ENCODE measurements around the gene AOPEP. TPM values are rescaled to one million over a fixed set of nuclear protein-coding genes. Genes with fewer than 3 reads are reported as not detected.

AOPEP gene
- total and polyA plus RNA-seq, 9 of the 15 experiments (the other 6 are each of a cell fraction or from before 2014, with no cell fraction given): 4.5 to 19.3 (median 13.5) TPM

DNA sequence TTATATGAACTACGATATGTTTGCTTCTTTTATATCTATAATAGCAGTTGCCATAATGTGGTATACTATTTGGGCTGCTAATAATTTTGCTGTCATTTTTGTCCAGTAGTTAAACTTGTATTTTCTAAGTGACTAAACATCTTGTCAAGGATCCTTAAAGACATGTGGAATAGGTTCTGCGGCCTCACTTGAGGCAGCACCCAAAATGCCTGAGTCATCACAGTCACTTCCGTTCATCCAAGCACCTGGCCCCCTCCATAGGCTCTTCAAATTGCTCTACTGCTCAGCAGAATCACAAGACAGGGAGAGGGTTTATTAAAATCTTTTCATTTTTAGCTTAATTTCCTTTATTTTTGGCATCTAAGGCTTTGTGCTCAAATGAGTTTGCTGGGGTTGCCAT is 259.1 kb downstream of the AOPEP start (continued):
- TF ChIP-seq ZNF561 (CRISPR knock-in tag; conservative IDR thresholded peaks at IDR 0.05): no peak
- no peak for TF ChIP-seq TEAD1 (CRISPR knock-in tag; IDR thresholded peaks at IDR 0.05)
- TF ChIP-seq, protein P1, sequence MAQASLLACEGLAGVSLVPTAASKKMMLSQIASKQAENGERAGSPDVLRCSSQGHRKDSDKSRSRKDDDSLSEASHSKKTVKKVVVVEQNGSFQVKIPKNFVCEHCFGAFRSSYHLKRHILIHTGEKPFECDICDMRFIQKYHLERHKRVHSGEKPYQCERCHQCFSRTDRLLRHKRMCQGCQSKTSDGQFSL (CRISPR knock-in tag; IDR thresholded peaks at IDR 0.05): no peak
- TF ChIP-seq, protein P1 (tag; IDR thresholded peaks at IDR 0.05): no peak
- TF ChIP-seq, protein P2, sequence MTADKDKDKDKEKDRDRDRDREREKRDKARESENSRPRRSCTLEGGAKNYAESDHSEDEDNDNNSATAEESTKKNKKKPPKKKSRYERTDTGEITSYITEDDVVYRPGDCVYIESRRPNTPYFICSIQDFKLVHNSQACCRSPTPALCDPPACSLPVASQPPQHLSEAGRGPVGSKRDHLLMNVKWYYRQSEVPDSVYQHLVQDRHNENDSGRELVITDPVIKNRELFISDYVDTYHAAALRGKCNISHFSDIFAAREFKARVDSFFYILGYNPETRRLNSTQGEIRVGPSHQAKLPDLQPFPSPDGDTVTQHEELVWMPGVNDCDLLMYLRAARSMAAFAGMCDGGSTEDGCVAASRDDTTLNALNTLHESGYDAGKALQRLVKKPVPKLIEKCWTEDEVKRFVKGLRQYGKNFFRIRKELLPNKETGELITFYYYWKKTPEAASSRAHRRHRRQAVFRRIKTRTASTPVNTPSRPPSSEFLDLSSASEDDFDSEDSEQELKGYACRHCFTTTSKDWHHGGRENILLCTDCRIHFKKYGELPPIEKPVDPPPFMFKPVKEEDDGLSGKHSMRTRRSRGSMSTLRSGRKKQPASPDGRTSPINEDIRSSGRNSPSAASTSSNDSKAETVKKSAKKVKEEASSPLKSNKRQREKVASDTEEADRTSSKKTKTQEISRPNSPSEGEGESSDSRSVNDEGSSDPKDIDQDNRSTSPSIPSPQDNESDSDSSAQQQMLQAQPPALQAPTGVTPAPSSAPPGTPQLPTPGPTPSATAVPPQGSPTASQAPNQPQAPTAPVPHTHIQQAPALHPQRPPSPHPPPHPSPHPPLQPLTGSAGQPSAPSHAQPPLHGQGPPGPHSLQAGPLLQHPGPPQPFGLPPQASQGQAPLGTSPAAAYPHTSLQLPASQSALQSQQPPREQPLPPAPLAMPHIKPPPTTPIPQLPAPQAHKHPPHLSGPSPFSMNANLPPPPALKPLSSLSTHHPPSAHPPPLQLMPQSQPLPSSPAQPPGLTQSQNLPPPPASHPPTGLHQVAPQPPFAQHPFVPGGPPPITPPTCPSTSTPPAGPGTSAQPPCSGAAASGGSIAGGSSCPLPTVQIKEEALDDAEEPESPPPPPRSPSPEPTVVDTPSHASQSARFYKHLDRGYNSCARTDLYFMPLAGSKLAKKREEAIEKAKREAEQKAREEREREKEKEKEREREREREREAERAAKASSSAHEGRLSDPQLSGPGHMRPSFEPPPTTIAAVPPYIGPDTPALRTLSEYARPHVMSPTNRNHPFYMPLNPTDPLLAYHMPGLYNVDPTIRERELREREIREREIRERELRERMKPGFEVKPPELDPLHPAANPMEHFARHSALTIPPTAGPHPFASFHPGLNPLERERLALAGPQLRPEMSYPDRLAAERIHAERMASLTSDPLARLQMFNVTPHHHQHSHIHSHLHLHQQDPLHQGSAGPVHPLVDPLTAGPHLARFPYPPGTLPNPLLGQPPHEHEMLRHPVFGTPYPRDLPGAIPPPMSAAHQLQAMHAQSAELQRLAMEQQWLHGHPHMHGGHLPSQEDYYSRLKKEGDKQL (CRISPR knock-in tag; IDR thresholded peaks at IDR 0.05; ENCODE audit: borderline replicate concordance): no peak
- TF ChIP-seq KAT2B (IDR thresholded peaks at IDR 0.05; ENCODE audit: low read depth, low read length): no peak
- no peak for TF ChIP-seq GABPB2 (CRISPR knock-in tag; conservative IDR thresholded peaks at IDR 0.05)
- no peak for TF ChIP-seq HCFC1 (IDR thresholded peaks at IDR 0.05; ENCODE audit: low read depth, low read length)

Data from K562 (cell line).